BLaER1 (cell line): ENCODE measurements around the gene ADCY5.

Experiments used
- H3K27ac ChIP-seq: shearing (Covaris generic); formaldehyde crosslinking; 2 replicates; pipeline ENCODE4 v1.8.1; 2022
- H3K27me3 ChIP-seq: shearing (Covaris generic); formaldehyde crosslinking; 2 replicates; pipeline ENCODE4 v1.8.1; 2022
- H3K36me3 ChIP-seq: shearing (Covaris generic); formaldehyde crosslinking; 2 replicates; pipeline ENCODE4 v1.8.1; 2022
- H3K4me1 ChIP-seq: shearing (Covaris generic); formaldehyde crosslinking; 2 replicates; pipeline ENCODE4 v1.8.1; 2022
- H3K4me2 ChIP-seq: shearing (Covaris generic); formaldehyde crosslinking; 2 replicates; pipeline ENCODE4 v1.8.1; 2022
- H3K4me3 ChIP-seq: shearing (Covaris generic); formaldehyde crosslinking; 2 replicates; pipeline ENCODE4 v1.8.1; 2022
- H3K9ac ChIP-seq: shearing (Covaris generic); formaldehyde crosslinking; 2 replicates; pipeline ENCODE4 v1.8.1; 2022
- H3K9me3 ChIP-seq: shearing (Covaris generic); formaldehyde crosslinking; 2 replicates; pipeline ENCODE4 v1.8.1; 2022
- H4K20me1 ChIP-seq: shearing (Covaris generic); formaldehyde crosslinking; 2 replicates; pipeline ENCODE4 v1.8.1; 2022
- Cebpa-rat ChIP-seq: shearing (Covaris generic); IDR thresholded peaks from 2 replicates; pipeline ENCODE4 v1.8.1; 2022

Gene ADCY5

DNA sequence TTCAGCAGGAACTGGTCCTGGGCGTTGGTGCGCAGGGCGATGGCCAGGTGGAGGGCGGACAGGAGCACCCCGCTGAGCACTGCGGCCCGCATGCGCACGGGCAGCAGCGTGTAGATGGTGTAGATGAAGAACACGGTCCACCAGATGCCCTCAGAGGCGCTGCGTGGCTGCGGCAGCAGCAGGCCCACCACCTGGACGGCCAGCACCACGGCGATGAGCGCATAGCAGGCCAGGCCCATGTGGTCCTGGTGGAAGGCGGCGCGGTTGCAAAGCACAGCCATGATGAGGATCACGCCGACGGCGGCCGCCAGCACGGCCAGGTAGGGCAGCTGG, 1.5 kb downstream of the ADCY5 start:
- Histone ChIP-seq H3K27me3 (peaks cover 54% of the 10 kb centered on the region), H3K4me2 (no peak overlapping the region), H3K9me3 (peaks cover 12% of the 10 kb centered on the region; the same call in 1 of the 2 replicates)

GRCh38 chr3:123446610-123447109, 2.2 kb downstream of the ADCY5 start:
- no peak overlapping the region for H3K4me2 ChIP-seq
- no peak overlapping the region for H3K27ac ChIP-seq
- H3K4me1 ChIP-seq, result peaks cover 19% of the 10 kb centered on the region
- H3K36me3 ChIP-seq, result no peaks in the 10 kb centered on the region
- H3K27me3 ChIP-seq, result peaks cover 54% of the 10 kb centered on the region
- no peak for TF ChIP-seq Cebpa-rat
- H3K4me3 ChIP-seq, result no peak overlapping the region
- no peak overlapping the region for H3K9ac ChIP-seq
- H3K9me3 ChIP-seq, result peaks cover 12% of the 10 kb centered on the region; the same call in 1 of the 2 replicates
- H4K20me1 ChIP-seq, result no peaks in the 10 kb centered on the region

More for the DNA sequence above, 1.5 kb downstream of the ADCY5 start:
- no peak overlapping the region for H3K9ac ChIP-seq
- H4K20me1 ChIP-seq, result no peaks in the 10 kb centered on the region
- no peak for TF ChIP-seq Cebpa-rat
- peaks cover 19% of the 10 kb centered on the region for H3K4me1 ChIP-seq
- no peak overlapping the region for H3K27ac ChIP-seq
- H3K4me3 ChIP-seq, result no peak overlapping the region
- H3K36me3 ChIP-seq, result no peaks in the 10 kb centered on the region

GRCh38 chr3:123446210-123446609, 2.7 kb downstream of the ADCY5 start:
- H3K27ac ChIP-seq, result no peak overlapping the region
- TF ChIP-seq Cebpa-rat, result no peak
- H3K27me3 ChIP-seq, result peaks cover 50% of the 10 kb centered on the region

DNA sequence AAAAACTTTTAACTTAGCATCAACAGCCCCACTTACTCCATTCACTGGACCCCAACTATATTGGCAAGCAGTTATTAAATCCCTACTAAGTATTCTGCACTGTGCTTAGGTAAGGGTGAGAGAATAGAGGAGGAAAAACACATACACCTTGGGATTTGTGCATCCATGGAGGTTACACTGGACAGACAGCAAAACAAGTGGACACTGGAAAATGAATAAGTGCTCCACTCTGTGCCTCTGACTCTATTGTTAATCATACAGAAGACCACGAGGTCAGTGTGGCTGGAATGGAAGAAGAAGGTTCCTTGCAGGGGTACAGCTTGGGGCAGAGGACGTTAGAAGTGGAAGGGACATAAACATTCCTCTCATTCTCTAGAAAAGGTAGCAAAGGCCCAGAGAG, 3.2 kb downstream of the ADCY5 start:
- no peak overlapping the region for H3K4me2 ChIP-seq
- no peak overlapping the region for H3K9ac ChIP-seq
- peaks cover 19% of the 10 kb centered on the region for H3K4me1 ChIP-seq
- H3K36me3 ChIP-seq, result no peaks in the 10 kb centered on the region
- H3K27me3 ChIP-seq, result peaks cover 45% of the 10 kb centered on the region
- no peak overlapping the region for H3K27ac ChIP-seq
- no peak for TF ChIP-seq Cebpa-rat
- H3K9me3 ChIP-seq, result peaks cover 12% of the 10 kb centered on the region; the same call in 1 of the 2 replicates
- no peak overlapping the region for H3K4me3 ChIP-seq
- H4K20me1 ChIP-seq, result no peaks in the 10 kb centered on the region

More at GRCh38 chr3:123446210-123446609, 2.7 kb downstream of the ADCY5 start:
- no peak overlapping the region for H3K4me2 ChIP-seq
- no peak overlapping the region for H3K4me3 ChIP-seq
- no peaks in the 10 kb centered on the region for H3K36me3 ChIP-seq
- H3K9me3 ChIP-seq, result peaks cover 12% of the 10 kb centered on the region; the same call in 1 of the 2 replicates
- no peak overlapping the region for H3K9ac ChIP-seq
- peaks cover 19% of the 10 kb centered on the region for H3K4me1 ChIP-seq
- no peaks in the 10 kb centered on the region for H4K20me1 ChIP-seq

DNA sequence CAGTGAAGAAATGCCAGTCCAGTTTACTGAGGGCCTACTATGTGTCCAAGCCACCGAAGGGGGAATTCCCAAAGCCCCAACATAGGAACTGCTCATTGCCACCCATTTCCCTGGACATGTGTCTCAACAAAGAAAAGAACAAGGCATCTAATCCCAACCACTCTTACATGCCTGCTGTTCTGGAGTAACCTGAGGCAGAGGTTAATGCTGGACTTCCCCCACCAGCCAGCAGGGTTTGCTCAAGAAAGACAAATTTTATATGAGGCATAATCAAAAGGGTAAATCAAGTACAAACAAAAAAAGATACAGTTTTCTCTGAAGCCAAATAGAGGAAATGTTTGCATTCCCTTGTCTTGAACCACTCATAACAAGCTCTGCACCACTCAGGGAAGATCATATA, 4.1 kb downstream of the ADCY5 start:
- TF ChIP-seq Cebpa-rat, result no peak
- Histone ChIP-seq H3K4me2 (no peak overlapping the region), H3K36me3 (no peaks in the 10 kb centered on the region), H3K4me3 (no peak overlapping the region), H3K27ac (no peak overlapping the region), H3K27me3 (peaks cover 35% of the 10 kb centered on the region), H3K9ac (no peak overlapping the region), H3K9me3 (peaks cover 12% of the 10 kb centered on the region; the same call in 1 of the 2 replicates), H4K20me1 (no peaks in the 10 kb centered on the region), H3K4me1 (peaks cover 13% of the 10 kb centered on the region; the same call in 1 of the 2 replicates)

GRCh38 chr3:123444023-123444422, 4.9 kb downstream of the ADCY5 start:
- H3K4me3 ChIP-seq, result no peak overlapping the region
- TF ChIP-seq Cebpa-rat, result no peak
- peaks cover 28% of the 10 kb centered on the region for H3K27me3 ChIP-seq
- H3K4me1 ChIP-seq, result peaks cover 9% of the 10 kb centered on the region; the same call in 1 of the 2 replicates
- H3K4me2 ChIP-seq, result no peak overlapping the region
- no peak overlapping the region for H3K9ac ChIP-seq
- no peaks in the 10 kb centered on the region for H3K36me3 ChIP-seq
- H3K27ac ChIP-seq, result no peak overlapping the region
- H4K20me1 ChIP-seq, result no peaks in the 10 kb centered on the region
- H3K9me3 ChIP-seq, result peaks cover 12% of the 10 kb centered on the region; the same call in 1 of the 2 replicates

GRCh38 chr3:123442908-123443307, 6.0 kb downstream of the ADCY5 start:
- H3K4me3 ChIP-seq, result no peak overlapping the region
- no peaks in the 10 kb centered on the region for H3K4me1 ChIP-seq
- no peak for TF ChIP-seq Cebpa-rat
- H3K27me3 ChIP-seq, result peaks cover 17% of the 10 kb centered on the region
- peaks cover 4% of the 10 kb centered on the region; the same call in 1 of the 2 replicates for H3K9me3 ChIP-seq
- H3K27ac ChIP-seq, result no peak overlapping the region
- H4K20me1 ChIP-seq, result no peaks in the 10 kb centered on the region
- H3K36me3 ChIP-seq, result no peaks in the 10 kb centered on the region
- no peak overlapping the region for H3K4me2 ChIP-seq
- H3K9ac ChIP-seq, result no peak overlapping the region

GRCh38 chr3:123442125-123442524, 6.8 kb downstream of the ADCY5 start:
- Histone ChIP-seq H3K27ac (no peak overlapping the region), H4K20me1 (no peaks in the 10 kb centered on the region), H3K36me3 (no peaks in the 10 kb centered on the region), H3K27me3 (peaks cover 9% of the 10 kb centered on the region), H3K9me3 (no peaks in the 10 kb centered on the region), H3K9ac (no peak overlapping the region), H3K4me3 (no peak overlapping the region), H3K4me2 (no peak overlapping the region), H3K4me1 (no peaks in the 10 kb centered on the region)
- TF ChIP-seq Cebpa-rat, result no peak

DNA sequence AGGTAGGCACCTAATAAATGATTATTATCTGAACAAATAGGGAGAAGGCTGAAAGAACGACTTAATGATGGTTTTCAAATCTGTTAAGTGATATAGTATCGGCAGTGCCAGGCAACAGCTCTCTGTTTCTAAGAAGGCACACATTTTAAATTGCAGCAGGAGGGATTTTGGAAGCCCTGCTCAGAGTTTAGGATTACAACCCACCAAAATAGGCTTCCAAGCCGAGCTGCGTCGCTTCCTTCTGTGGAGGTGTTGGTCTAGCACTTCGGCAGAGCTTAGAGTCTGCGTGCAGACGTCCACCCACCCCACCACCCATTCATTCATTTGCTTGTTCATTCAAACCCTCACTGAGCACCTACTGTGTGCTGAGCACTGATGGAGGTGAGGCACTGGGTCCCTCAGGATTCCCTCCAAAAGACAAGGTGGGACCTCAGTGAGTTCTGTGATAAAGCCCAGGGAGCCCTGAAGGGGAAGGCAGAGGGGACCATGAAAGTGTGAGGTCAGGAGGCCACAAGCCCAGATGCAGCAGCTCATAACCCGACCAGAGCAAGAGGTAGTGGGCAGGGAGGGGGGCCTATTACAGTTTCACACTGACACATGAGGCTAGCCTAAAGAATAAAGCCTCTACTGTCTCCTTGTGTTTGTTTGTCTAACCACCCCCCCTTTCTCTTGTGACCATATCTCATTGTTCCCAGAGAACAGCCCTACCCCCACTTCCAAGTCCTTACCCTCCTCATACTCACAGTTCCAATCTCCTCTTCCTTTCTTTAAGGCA, 8.9 kb downstream of the ADCY5 start:
- H3K4me1 ChIP-seq, result no peaks in the 10 kb centered on the region

DNA sequence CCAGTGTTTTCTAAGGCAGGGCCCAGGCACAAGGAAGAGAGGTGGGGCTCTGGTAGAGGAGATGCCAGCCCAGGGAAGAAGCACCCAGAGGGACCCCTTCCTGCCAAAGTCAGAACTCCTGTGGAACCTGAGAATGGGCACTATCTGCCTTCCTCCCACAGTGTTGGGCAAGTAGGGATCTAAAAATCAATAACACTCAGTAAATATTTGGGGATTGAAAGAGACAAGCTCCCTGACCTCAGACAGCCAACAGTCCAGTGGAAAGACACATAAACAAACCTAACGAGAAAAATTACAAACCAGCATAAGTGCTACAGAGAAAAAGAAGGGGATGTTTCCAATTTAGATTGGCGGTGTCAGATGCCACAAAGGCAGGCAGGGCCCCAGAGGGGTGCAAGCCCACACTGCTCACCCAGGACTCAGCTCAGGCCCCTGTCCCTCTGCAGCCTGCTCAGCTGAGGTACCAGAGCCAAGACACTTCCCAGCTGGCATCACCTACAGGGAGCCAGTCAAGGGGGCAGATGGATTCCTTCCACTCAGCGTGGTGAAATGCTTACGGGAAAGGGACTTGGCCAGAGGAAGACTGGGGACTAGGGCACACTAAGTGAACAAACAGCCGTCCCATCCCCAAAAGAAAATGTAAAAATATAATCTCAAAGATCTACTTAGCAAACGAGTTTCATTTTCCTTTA, 15.9 kb downstream of the ADCY5 start:
- Histone ChIP-seq H3K27me3 (no peaks in the 10 kb centered on the region), H3K4me2 (no peak overlapping the region), H3K4me3 (no peak overlapping the region), H4K20me1 (no peaks in the 10 kb centered on the region), H3K4me1 (peaks cover 38% of the 10 kb centered on the region), H3K27ac (no peak overlapping the region), H3K9ac (no peak overlapping the region), H3K9me3 (no peaks in the 10 kb centered on the region; the same call in 1 of the 2 replicates), H3K36me3 (no peaks in the 10 kb centered on the region)
- TF ChIP-seq Cebpa-rat, result no peak

More for the DNA sequence above, 8.9 kb downstream of the ADCY5 start:
- no peak for TF ChIP-seq Cebpa-rat
- Histone ChIP-seq H4K20me1 (no peaks in the 10 kb centered on the region), H3K27me3 (no peaks in the 10 kb centered on the region), H3K4me3 (no peak overlapping the region), H3K4me2 (no peak overlapping the region), H3K9ac (no peak overlapping the region), H3K9me3 (no peaks in the 10 kb centered on the region), H3K36me3 (no peaks in the 10 kb centered on the region), H3K27ac (no peak overlapping the region)
